ENCODE results near the gene GPR107.
A peak's percentile ranks its signal among the peaks of the same experiment; 100 is the strongest.

Gene GPR107

DNA sequence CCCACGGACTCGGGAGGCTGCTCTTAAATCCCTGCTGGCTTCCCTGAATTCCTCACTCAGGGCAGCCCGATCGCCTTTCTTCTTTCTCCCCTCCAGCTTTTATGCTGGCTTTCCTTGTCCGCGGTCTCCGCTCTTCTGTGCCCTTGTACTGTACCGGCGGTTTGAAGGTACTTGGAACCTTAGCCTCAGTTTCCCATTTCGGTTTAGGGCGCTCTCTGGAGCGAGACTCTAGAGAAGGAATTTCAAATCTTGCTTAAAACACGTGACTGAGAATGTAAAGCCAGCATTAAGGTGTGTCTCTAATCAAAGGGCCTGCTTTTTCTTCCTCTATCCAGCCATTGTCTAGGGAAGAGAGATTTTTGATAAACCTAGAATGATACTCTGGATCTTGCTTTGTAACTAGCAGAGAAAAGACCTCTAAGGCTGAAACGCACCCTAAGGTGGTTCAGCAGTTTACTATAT, 650 bp downstream of the GPR107 start:
- no peak for DNase-seq (ENCODE audit: low spot score)

GRCh38 chr9:130054820-130055219, 1.1 kb downstream of the GPR107 start:
- DNase-seq (ENCODE audit: low spot score): no peak

GRCh38 chr9:130058154-130058553, 4.4 kb downstream of the GPR107 start:
- DNase-seq (ENCODE audit: low spot score): no peak

DNA sequence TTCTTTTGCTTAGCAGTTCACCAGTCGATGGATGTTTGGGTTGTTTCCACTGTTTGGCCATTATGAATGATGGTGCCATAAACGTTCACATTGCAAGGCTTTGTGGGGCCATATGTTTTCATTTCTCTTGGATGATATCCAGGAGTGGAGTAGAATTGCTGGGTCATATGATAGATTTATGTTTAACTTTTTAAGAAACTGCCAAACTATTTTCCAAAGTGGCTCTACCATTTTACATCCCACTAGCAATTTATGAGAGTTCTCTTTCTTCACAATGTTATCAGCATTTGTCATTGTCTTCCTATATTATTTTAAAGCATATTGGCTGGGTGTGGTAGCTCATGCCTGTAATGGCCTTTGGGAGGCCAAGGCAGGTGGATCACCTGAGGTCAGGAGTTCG, 5.2 kb downstream of the GPR107 start:
- no peak for DNase-seq (ENCODE audit: low spot score)

DNA sequence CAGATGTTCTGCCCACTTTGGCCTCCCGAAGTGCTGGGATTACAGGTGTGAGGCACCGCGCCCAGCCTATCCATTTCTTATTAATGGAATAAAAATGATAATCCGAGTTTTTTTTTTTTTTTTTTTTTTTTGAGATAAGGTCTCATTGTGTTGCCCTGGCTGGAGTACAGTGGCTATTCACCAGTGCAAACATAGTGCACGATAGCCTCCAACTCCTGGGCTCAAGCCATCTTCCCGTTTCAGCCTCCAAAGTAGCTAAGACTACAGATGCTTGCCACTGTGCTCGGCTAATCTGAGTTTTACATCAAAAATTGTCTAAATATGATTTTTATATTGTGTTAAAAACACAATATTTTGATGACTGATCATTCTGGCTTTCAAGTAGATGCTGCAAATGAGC, 6.6 kb downstream of the GPR107 start:
- DNase-seq (ENCODE audit: low spot score): no peak

DNA sequence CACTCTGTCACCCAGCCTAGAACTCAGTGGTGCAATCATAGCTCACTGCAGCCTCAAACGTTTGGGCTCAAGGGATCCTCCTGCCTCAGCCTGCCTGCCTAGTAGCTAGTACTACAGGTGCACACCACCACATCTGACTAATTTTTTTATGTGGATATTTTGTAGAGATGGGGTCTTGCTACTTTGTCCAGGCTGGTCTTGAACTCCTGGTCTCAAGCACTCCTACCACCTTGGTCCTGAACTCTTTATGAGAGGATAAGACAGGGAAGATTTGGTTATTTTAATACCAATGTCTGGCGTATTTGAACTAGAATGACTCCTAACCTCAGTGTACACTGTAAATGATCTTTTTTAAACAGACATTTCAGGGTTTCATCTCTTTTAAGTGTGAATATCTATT, 9.0 kb downstream of the GPR107 start:
- no peak for DNase-seq (ENCODE audit: low spot score)

- no peak for DNase-seq (ENCODE audit: low spot score)
Observed at GRCh38 chr9:130064621-130065020, 10.9 kb downstream of the GPR107 start.

- no peak for DNase-seq (ENCODE audit: low spot score)
Observed at GRCh38 chr9:130069048-130069447, 15.3 kb downstream of the GPR107 start.

DNA sequence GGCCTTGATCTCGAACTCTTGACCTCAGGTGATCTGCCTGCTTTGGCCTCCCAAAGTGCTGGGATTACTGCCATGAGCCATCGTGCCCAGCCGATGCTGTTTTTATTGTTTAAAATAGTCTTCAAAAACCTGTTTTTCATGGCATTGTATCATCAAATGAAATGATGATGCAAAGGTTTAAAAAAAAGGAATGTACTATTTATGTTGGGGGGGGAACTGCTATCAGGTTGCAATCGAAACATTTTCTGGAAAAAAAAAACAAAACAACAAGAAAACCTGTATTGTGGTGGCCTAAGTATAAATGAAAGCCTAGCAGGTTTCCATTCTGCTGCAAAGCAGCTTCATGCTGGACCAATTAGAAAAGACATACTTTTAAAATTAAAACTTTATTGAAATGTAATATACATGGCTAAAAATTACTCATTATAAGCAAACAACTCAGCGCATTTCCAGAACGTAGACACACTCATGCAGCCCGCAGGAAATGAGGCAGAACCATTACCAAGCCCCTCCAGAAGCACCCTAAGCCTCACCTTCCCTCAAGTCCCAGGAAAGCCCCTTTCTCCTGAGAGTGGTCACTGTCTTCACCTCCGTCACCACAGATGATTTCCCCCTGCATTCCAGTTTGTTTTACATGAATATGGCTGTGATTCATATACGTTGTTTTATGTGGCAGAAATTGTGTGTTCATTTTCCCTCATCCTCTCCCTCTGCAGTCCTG, 19.0 kb downstream of the GPR107 start:
- DNase-seq (ENCODE audit: low spot score): no peak

- no peak for DNase-seq (ENCODE audit: low spot score)
Observed at GRCh38 chr9:130073373-130073772, 19.7 kb downstream of the GPR107 start.

- no peak for DNase-seq (ENCODE audit: low spot score)
Observed at GRCh38 chr9:130078547-130078946, 24.8 kb downstream of the GPR107 start.

DNA sequence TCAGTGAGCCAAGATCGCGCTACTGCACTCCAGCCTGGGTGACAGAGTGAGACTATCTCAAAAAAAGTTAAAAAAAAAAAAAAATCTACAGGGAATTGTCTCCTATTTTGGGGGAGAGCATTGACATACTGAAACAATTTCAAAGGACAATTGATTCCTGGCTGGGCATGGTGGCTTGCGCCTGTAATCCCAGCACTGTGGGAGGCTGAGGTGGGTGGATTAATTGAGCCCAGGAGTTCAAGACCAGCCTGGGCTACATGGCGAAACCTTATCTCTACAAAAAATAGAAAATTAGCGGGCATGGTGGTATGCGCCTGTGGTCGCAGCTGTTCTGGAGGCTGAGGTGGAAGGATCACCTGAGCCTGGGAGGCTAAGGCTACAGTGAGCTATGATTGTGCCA, 30.6 kb downstream of the GPR107 start:
- no peak for DNase-seq (ENCODE audit: low spot score)

- no peak for DNase-seq (ENCODE audit: low spot score)
Observed at GRCh38 chr9:130088051-130088450, 34.3 kb downstream of the GPR107 start.

DNA sequence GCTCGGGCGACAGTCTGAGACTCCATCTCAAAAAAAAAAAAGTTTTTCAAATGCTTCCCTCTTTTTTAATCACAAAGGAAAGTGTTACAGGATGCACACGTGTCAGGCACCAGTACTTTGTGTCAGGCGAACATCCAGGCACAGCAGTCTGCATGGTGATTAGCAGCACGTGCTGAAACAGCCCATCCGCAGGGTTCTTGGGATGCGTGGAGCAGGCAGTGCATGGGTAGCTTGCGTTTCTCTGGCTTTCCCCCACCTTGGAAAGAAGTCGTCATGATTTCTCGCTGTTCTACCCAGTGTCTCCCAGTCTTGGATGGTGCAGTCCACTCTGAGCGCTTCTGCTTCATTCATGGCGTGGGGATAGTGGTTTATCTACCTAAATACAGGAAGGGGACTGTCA, 35.4 kb downstream of the GPR107 start:
- no peak for DNase-seq (ENCODE audit: low spot score)

DNA sequence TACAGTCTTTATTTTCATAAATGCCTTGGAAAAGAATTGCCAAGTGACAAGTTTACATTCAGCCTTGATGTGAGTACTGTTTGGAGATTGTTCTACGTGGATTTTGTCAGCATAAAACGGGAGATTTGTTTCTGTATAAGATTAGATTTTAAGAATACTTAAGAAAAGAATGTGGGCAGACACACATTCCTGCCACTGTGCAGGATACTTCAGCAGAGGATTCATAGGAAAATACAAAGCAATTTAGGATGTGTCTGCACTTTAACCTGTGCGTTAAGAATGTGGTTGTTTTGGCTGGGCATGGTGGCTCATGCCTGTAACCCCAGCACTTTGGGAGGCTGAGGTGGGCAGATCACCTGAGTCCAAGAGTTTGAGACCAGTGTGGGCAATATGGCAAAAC, 37.2 kb downstream of the GPR107 start:
- no peak for DNase-seq (ENCODE audit: low spot score)

DNA sequence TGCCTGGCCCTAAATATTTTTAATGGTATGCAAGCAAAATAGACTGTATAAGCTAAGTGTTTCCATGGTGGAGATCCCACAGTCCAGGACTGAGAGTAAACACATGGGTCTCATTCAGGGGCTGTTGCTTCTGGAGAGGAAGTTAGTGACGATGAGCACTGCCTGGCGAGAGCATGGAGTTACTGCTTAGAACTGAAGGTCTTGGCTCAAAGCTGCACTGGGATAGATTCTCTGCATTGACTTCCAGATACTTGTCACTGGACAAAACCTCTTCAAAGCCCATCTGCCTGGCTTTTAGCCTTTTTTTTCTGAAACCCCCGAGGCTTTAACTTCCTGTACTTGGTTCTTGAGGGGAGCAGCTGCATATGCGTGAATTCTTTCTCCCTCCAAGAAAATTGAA, 39.2 kb downstream of the GPR107 start:
- no peak for DNase-seq (ENCODE audit: low spot score)

- no peak for DNase-seq (ENCODE audit: low spot score)
Observed at GRCh38 chr9:130095872-130096271, 42.2 kb downstream of the GPR107 start.

DNA sequence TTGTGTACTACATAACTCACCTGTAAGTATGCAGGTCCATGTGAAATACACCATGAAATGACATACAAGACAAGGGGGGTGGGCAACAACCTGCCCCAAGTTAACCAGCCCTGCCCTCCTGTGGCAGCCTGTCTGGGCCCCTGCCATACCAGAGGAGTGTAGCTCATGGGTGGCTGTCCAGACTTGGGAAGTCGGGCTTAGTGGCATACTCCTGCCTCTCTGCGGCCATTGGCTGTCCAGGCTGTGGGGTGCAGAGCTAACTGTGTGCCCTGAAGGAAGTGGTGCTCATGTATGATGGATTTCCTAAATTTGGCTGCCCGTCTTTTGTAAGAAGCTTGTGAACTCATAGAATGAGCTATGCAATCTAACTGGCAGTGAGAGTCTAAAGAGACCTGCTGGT, 47.0 kb downstream of the GPR107 start:
- DNase-seq (ENCODE audit: low spot score): no peak

DNA sequence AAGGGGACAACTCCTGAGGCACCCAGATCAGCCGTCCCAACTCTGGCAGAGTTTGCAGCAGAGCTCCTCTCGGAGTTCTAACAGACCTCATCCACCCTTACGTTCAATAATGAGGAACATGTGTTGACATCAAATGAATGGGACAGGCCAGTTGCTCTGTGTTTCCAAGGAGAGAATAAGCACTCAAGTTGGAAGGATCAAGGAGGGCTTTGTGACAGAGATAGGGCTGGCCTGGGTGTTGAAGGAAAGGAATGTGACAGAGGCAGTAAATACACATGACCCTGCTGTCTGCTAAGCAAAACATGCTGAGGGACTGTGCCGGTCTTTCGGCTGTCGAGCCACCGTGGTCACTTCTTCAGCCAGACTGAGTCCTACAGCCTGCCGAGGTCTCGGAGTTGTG, 48.2 kb downstream of the GPR107 start:
- no peak for DNase-seq (ENCODE audit: low spot score)

DNA sequence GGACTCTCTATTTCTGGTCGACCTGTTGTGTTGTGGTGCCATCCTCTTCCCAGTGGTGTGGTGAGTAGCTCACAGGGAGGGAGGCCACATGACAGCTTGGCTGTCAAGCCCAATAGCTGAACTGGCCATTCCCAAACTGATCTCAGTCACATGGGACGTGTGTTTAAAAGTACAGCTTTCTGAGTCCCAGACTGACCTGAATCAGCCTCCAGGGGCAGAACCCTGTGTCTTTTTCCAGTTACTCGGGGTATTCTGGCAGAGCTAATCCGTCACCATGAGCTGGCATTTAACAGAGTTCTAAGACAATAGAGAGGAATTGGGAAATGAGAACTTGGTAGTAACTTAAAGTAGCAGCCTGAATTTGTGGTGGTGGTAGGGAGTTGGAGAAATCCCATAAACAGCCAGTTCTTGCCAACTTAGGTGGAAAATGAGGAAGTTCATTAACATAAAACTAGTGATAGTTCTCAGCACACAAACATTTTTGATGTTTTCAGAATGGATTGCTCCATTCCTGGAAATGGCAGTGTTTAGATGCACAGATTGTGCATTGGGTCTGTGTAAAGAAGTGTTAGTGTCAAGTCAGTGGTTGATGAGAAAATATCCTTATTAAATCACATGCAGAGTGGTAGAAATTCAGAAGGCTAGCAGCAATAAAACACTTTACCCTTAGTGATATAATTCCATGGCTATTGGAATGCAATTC, 50.9 kb downstream of the GPR107 start:
- DNase-seq (ENCODE audit: low spot score): no peak

DNA sequence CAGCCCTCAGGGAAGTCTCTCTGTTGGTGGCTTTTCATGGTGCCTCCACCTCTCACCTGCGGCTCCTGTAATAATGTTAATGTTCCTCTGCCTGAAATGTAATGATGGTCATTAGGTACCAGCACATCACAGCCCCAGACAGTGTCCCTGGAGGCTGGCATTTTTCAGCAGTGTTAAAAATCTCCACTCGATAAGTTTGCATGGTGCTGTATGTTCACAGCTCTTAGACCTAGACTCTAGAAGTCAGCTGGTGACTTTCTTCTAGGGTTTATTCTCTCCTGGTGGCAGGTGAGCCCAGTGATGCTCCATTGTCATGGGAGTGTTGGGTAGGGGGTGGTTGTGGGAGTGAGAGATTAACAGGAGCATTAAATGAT, 53.1 kb downstream of the GPR107 start:
- no peak for DNase-seq (ENCODE audit: low spot score)

DNA sequence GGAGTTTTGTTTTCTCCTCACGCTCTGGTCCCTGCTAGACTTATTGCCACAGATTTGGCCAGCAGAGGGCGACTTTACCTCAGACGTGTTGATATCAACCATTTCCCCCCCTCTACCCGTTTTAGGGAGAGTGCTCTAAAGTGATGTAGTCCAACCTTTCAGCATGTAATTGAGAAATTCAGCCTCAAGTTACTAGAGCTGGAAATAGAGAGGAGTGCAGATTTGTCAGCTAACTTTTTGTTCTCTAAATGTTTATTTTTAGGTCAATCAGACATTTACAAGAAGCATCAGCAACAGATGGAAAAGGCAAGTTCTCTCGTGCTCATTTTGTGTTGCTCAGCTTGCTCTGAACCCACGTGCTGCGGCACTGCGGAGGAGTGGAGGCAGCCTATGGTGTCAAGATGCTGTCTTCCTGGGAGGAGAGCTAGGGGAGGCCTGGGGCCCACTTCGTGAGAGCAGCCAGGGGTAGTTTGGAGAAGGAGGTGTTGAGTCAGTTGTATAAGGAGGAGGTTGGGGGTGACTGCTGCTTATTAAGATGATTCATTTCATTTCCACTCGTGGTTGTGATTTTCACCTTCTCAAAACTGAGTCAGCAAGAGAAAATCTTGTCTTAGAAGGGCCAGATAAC, 53.6 kb downstream of the GPR107 start:
- peak; percentile 79 for DNase-seq (ENCODE audit: low spot score)

DNA sequence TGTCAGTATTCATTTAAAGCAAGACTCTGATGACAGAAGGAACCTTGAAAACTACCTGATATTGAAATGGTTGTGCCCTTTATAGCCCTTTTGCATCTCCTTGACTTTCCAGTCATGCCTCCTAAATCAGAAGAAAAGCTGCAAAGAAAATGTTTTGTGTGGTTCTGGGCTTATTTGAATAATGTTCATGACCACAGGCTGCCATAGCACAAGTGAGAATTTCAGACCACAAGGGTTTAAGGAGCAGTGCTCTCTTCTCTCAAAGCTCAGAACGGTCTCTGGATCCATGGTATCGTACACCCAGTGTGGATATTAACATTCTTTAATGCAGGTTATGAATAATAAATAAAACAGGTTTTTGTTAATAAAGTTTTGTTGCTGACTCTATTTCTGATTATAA, 54.2 kb downstream of the GPR107 start:
- DNase-seq (ENCODE audit: low spot score): no peak

Data from ecto neural progenitor cell (in vitro differentiated cells).